H1 (cell line): Measurements from ENCODE around the gene ITGB8. TPM values are rescaled to one million over a fixed set of nuclear protein-coding genes. Genes with fewer than 3 reads are reported as not detected.

Source experiments
- CTCF ChIA-PET: fragments of 300-600 bp; sonication (Branson Sonifier 250); formaldehyde crosslinking; loops from one replicate; lab custom pipeline; 2021; ENCODE audit not compliant: partially characterized antibody; lab: Charles Lee
- POLR2A ChIA-PET: fragments of 300-600 bp; sonication (Branson Sonifier 250); formaldehyde crosslinking; loops from one replicate; lab custom pipeline; 2021; ENCODE audit warnings: inconsistent platforms; ENCODE audit not compliant: partially characterized antibody; lab: Charles Lee
- DNase-seq, 2 experiments: peaks; one replicate each; pipeline versions ENCODE4 v3.0.0 to v3.0.0-alpha.2; 2010 to 2022; ENCODE audit warnings: low spot score in 2 of 2, low read depth in 1 of 2, mixed read lengths in 1 of 2
- FAIRE-seq: peaks from 2 replicates; lab custom pipeline; 2011; peaks lifted over from hg19 to GRCh38; lab: Jason Lieb, UNC
- H2AFZ ChIP-seq: 2 replicates; pipeline ENCODE4 v1.8.1; 2012; ENCODE audit warnings: low read length, inconsistent platforms
- H2AK5ac ChIP-seq: 2 replicates; pipeline ENCODE4 v1.6.1; 2013; ENCODE audit warnings: low read depth, low read length
- H2BK120ac ChIP-seq: replicated peaks from 2 replicates; pipeline ENCODE3; 2013; ENCODE audit warnings: low read depth, low read length, inconsistent platforms
- H2BK12ac ChIP-seq: 2 replicates; pipeline ENCODE4 v1.6.1; 2013; ENCODE audit warnings: low read depth, low read length
- H2BK15ac ChIP-seq: 2 replicates; pipeline ENCODE4 v1.6.1; 2013; ENCODE audit warnings: low read length
- H2BK20ac ChIP-seq: 2 replicates; pipeline ENCODE4 v1.6.1; 2013; ENCODE audit warnings: low read length
- H2BK5ac ChIP-seq: 2 replicates; pipeline ENCODE4 v1.6.1; 2013; ENCODE audit warnings: low read depth, low read length
- H3K14ac ChIP-seq: 2 replicates; pipeline ENCODE4 v1.6.1; 2013; ENCODE audit warnings: inconsistent platforms; ENCODE audit not compliant: insufficient read length
- H3K18ac ChIP-seq: 2 replicates; pipeline ENCODE4 v1.6.1; 2013; ENCODE audit warnings: low read length; ENCODE audit errors: extremely low read depth
- H3K23ac ChIP-seq: 2 replicates; pipeline ENCODE4 v1.6.1; 2013; ENCODE audit warnings: inconsistent platforms; ENCODE audit not compliant: insufficient read length
- H3K23me2 ChIP-seq: 2 replicates; pipeline ENCODE4 v1.6.1; 2013; ENCODE audit warnings: low read depth, low read length
- H3K27ac ChIP-seq: 2 replicates; pipeline ENCODE4 v1.6.1; 2011; ENCODE audit warnings: low read depth, low read length, inconsistent platforms
- H3K27me3 ChIP-seq, 4 experiments: replicated peaks in 1 of 4; 1 replicate in 1 of 4; 2 replicates in 3 of 4; pipeline versions ENCODE4 v1.6.1 to v1.8.1; 2011 to 2013; ENCODE audit warnings: low read length in 3 of 4, mild to moderate bottlenecking in 3 of 4, inconsistent platforms in 2 of 4, mixed read lengths in 2 of 4, moderate library complexity in 1 of 4; ENCODE audit not compliant: control insufficient read depth in 3 of 4, insufficient read depth in 3 of 4; ENCODE audit errors: extremely low read depth in 1 of 4
- H3K36me3 ChIP-seq, 4 experiments: 2 replicates each; pipeline versions ENCODE4 v1.6.1 to v1.8.1; 2011 to 2013; ENCODE audit warnings: mild to moderate bottlenecking in 4 of 4, low read length in 3 of 4, moderate library complexity in 2 of 4, control low read depth in 1 of 4, inconsistent platforms in 1 of 4; ENCODE audit not compliant: insufficient read depth in 4 of 4, control insufficient read depth in 2 of 4
- H3K4ac ChIP-seq: replicated peaks from 2 replicates; pipeline ENCODE3; 2013; ENCODE audit warnings: low read length, low read depth, mixed read lengths, inconsistent platforms; ENCODE audit not compliant: insufficient read length
- H3K4me1 ChIP-seq, 4 experiments: replicated peaks in 1 of 4; 1 replicate in 1 of 4; 2 replicates in 3 of 4; pipeline versions ENCODE4 v1.6.1 to v1.8.1; 2011 to 2013; ENCODE audit warnings: low read length in 3 of 4, inconsistent platforms in 2 of 4, mixed read lengths in 1 of 4; ENCODE audit not compliant: insufficient read depth in 4 of 4, control insufficient read depth in 3 of 4
- H3K4me2 ChIP-seq, 2 experiments: 2 replicates each; pipeline versions ENCODE4 v1.6.1 to v1.8.1; 2011 to 2013; ENCODE audit warnings: low read depth in 2 of 2, low read length in 2 of 2, control low read depth in 1 of 2, inconsistent platforms in 1 of 2, mild to moderate bottlenecking in 1 of 2; ENCODE audit not compliant: insufficient read depth in 1 of 2
- H3K4me3 ChIP-seq, 4 experiments: fragments of 200-600, 300-600 bp in 1 of 4; sonication (generic), shearing (Covaris generic), sonication (Bioruptor Twin) in 1 of 4; 2 replicates each; pipeline versions ENCODE4 v1.5.1 to v1.8.1; 2011 to 2016; ENCODE audit warnings: low read length in 4 of 4, low read depth in 3 of 4, control low read depth in 2 of 4, inconsistent platforms in 2 of 4, mild to moderate bottlenecking in 2 of 4, mixed read lengths in 1 of 4, moderate library complexity in 1 of 4; ENCODE audit not compliant: insufficient read depth in 2 of 4; ENCODE audit errors: extremely low read depth in 1 of 4
- H3K56ac ChIP-seq: replicated peaks from 2 replicates; pipeline ENCODE3; 2013; ENCODE audit warnings: low read depth, mild to moderate bottlenecking, mixed read lengths, low read length, inconsistent platforms; ENCODE audit not compliant: insufficient read length
- H3K79me1 ChIP-seq: 2 replicates; pipeline ENCODE4 v1.6.1; 2013; ENCODE audit warnings: low read depth, low read length, control low read depth
- H3K79me2 ChIP-seq, 2 experiments: 2 replicates each; pipeline versions ENCODE4 v1.6.1 to v1.8.1; 2012 to 2013; ENCODE audit warnings: low read length in 2 of 2, mild to moderate bottlenecking in 2 of 2, inconsistent platforms in 1 of 2; ENCODE audit not compliant: insufficient read depth in 2 of 2, control insufficient read depth in 1 of 2
- H3K9ac ChIP-seq, 4 experiments: replicated peaks in 1 of 4; 1 replicate in 1 of 4; 2 replicates in 3 of 4; pipeline versions ENCODE4 v1.6.1 to v1.8.1; 2011 to 2013; ENCODE audit warnings: low read depth in 3 of 4, low read length in 3 of 4, control low read depth in 2 of 4, mild to moderate bottlenecking in 2 of 4, moderate library complexity in 2 of 4, inconsistent platforms in 1 of 4; ENCODE audit errors: extremely low read depth in 1 of 4
- H3K9me3 ChIP-seq, 2 experiments: 2 replicates each; pipeline versions ENCODE4 v1.6.1 to v1.8.1; 2012 to 2013; ENCODE audit warnings: mild to moderate bottlenecking in 2 of 2, moderate library complexity in 2 of 2, control low read depth in 1 of 2, inconsistent platforms in 1 of 2, low read depth in 1 of 2, low read length in 1 of 2, mixed read lengths in 1 of 2; ENCODE audit not compliant: insufficient read depth in 2 of 2
- H4K20me1 ChIP-seq, 2 experiments: replicated peaks in 1 of 2; 2 replicates each; pipeline versions ENCODE3 to v1.8.1; 2011 to 2013; ENCODE audit warnings: inconsistent platforms in 2 of 2, low read length in 2 of 2, mild to moderate bottlenecking in 1 of 2; ENCODE audit not compliant: insufficient read depth in 2 of 2, control insufficient read depth in 1 of 2
- H4K5ac ChIP-seq: 2 replicates; pipeline ENCODE4 v1.6.1; 2013; ENCODE audit warnings: low read length, low read depth, mixed read lengths, inconsistent platforms; ENCODE audit not compliant: insufficient read length
- H4K8ac ChIP-seq: 2 replicates; pipeline ENCODE4 v1.8.0; 2013; ENCODE audit warnings: mild to moderate bottlenecking, moderate library complexity, low read length, inconsistent platforms; ENCODE audit not compliant: insufficient read depth; ENCODE audit errors: extremely low read depth
- H4K91ac ChIP-seq: replicated peaks from 2 replicates; pipeline ENCODE3; 2013; ENCODE audit warnings: low read length, mixed read lengths, inconsistent platforms; ENCODE audit not compliant: insufficient read length
- CEBPB ChIP-seq: IDR thresholded peaks from 2 replicates; pipeline ENCODE4 v1.6.1; 2012; ENCODE audit warnings: low read depth, low read length
- EP300 ChIP-seq, 2 experiments: IDR thresholded peaks; 1 replicate in 1 of 2; 2 replicates in 1 of 2; pipeline ENCODE4 v1.6.1; 2011 to 2012; ENCODE audit warnings: low read depth in 2 of 2, low read length in 2 of 2, mild to moderate bottlenecking in 2 of 2, borderline replicate concordance in 1 of 2, inconsistent platforms in 1 of 2, moderate library complexity in 1 of 2
- JUN ChIP-seq: IDR thresholded peaks from 2 replicates; pipeline ENCODE4 v1.6.1; 2011; ENCODE audit warnings: low read depth, mild to moderate bottlenecking, improper control_type of control experiment, low read length
- SAP30 ChIP-seq: fragments of 300-600 bp; sonication (generic); IDR thresholded peaks from 2 replicates; pipeline ENCODE4 v1.7.1; 2012; ENCODE audit warnings: low read length, moderate library complexity, mild to moderate bottlenecking, inconsistent platforms; ENCODE audit not compliant: insufficient read depth, insufficient replicate concordance
- TCF12 ChIP-seq: IDR thresholded peaks from 2 replicates; pipeline ENCODE4 v1.6.1; 2011; ENCODE audit warnings: low read depth, mild to moderate bottlenecking, low read length
- whole genome bisulfite sequencing, 2 experiments: shearing (Covaris generic) in 1 of 2; methylation state at CpG; one replicate each; pipeline versions ENCODE4 v1.1.6 to v1.1.7; 2013 to 2015; ENCODE audit warnings: low lambda C conversion rate in 2 of 2, mixed read lengths in 2 of 2, inconsistent platforms in 1 of 2, low coverage in 1 of 2, missing lambda C conversion rate in 1 of 2; ENCODE audit not compliant: insufficient replicate concordance in 2 of 2, insufficient coverage in 1 of 2, insufficient read length in 1 of 2; ENCODE audit errors: extremely low coverage in 1 of 2, missing lambda C conversion rate in 1 of 2; 5-methylcytosine and 5-hydroxymethylcytosine counted together
- polyA plus RNA-seq, 7 experiments: library from polyadenylated mRNA; depleted of rRNA in 3 of 7; stranded (reverse) in 5 of 7; unstranded in 2 of 7; fragments of >200 nt in 5 of 7; fragments of 200-250 nt in 2 of 7; gene quantifications; 1 replicate in 5 of 7; 2 replicates in 1 of 7; 4 replicates in 1 of 7; pipeline versions ENCODE4 v1.2.1 to v1.2.3, GENCODE V29; 2011 to 2013; ENCODE audit warnings: missing spikeins in 2 of 7, mixed read lengths in 2 of 7
- total RNA-seq: library from RNA; stranded (reverse); fragmentation: NEBNext Ultra II Directional; extraction: Animal tissue kit (Norgen Biotek cat#: 25700); gene quantifications from 2 replicates; pipeline ENCODE4 v1.2.1, GENCODE V29; 2021
- TF ChIP-seq, protein P1 (sequence below): IDR thresholded peaks from 2 replicates; pipeline ENCODE4 v1.6.1; 2012; ENCODE audit warnings: inconsistent platforms

ITGB8 gene
- total and polyA plus RNA-seq, 2 of the 8 experiments (the other 6 are each of a cell fraction or from before 2014, with no cell fraction given), result 1.2 to 3.6 TPM

DNA sequence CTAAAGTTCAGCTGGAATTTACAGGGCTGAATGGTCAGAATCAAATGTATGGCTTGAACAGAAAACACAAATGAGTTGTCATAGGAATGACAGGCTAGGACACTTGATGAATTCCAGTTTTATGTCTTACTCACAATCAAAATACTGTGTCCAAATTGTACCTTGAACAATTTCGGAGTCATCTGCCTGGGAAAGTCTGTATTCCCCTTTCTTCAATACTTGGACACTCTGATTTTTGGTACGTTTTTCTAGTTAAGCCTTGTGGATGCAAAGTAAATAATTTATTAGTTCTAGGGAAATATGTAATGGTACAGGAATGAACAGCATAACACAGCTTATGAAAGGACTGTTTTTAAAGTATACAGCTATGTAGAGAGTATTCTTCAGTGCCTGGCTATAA lies 100.4 kb downstream of the ITGB8 start:
- Histone ChIP-seq H2AFZ (no peak overlapping the region), H3K23me2 (no peaks in the 10 kb centered on the region), H4K5ac (no peak overlapping the region), H3K27me3 (no peaks in the 10 kb centered on the region), H3K23ac (no peak overlapping the region), H3K18ac (no peak overlapping the region), H2AK5ac (no peak overlapping the region), H4K20me1 (no peaks in the 10 kb centered on the region), H3K4me3 (no peak overlapping the region), H2BK5ac (no peak overlapping the region), H2BK15ac (no peak overlapping the region), H3K4me2 (no peak overlapping the region), H4K91ac (no peak overlapping the region), H3K9me3 (no peaks in the 10 kb centered on the region), H3K79me2 (no peaks in the 10 kb centered on the region), H3K9ac (no peak overlapping the region), H2BK12ac (no peak overlapping the region), H2BK120ac (no peak overlapping the region), H2BK20ac (no peak overlapping the region), H4K8ac (no peak overlapping the region), H3K4me1 (no peaks in the 10 kb centered on the region), H3K4ac (no peak overlapping the region), H3K14ac (no peak overlapping the region), H3K27ac (no peak overlapping the region), H3K36me3 (no peaks in the 10 kb centered on the region), H3K79me1 (no peaks in the 10 kb centered on the region), H3K56ac (no peak overlapping the region)
- FAIRE-seq, result no peak
- DNase-seq, result no peak
- 80% methylated on average over 2 of the region's 2 CpGs; no CpG with 5 or more reads in 1 of the 2 experiments for WGBS, 2 experiments
- ChIA-PET POLR2A (no interaction called here), CTCF (interaction anchor here (1.2 to 2.6 kb wide), 3 partner anchors 10 to 165 kb away, joined by 3 to 24 read pairs (median 3); no protein-coding TSS in a partner anchor)
- TF ChIP-seq CEBPB (no peak), JUN (no peak), TCF12 (no peak), EP300 (IDR thresholded peaks at IDR 0.05; ENCODE audit: borderline replicate concordance in 1 of 2, low read depth in 2 of 2, low read length in 2 of 2) (no peak), SAP30 (no peak)
- TF ChIP-seq, protein P1, sequence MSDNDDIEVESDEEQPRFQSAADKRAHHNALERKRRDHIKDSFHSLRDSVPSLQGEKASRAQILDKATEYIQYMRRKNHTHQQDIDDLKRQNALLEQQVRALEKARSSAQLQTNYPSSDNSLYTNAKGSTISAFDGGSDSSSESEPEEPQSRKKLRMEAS, result no peak
